Measurements from ENCODE around the gene VAV2. TPM values are rescaled to one million over a fixed set of nuclear protein-coding genes. Genes with fewer than 3 reads are reported as not detected.
A peak's percentile ranks its signal among the peaks of the same experiment; 100 is the strongest.

VAV2 gene
- polyA plus RNA-seq, 2 of the 4 experiments (the other 2 are of a cell fraction) = 9.8 to 21.4 TPM

DNA sequence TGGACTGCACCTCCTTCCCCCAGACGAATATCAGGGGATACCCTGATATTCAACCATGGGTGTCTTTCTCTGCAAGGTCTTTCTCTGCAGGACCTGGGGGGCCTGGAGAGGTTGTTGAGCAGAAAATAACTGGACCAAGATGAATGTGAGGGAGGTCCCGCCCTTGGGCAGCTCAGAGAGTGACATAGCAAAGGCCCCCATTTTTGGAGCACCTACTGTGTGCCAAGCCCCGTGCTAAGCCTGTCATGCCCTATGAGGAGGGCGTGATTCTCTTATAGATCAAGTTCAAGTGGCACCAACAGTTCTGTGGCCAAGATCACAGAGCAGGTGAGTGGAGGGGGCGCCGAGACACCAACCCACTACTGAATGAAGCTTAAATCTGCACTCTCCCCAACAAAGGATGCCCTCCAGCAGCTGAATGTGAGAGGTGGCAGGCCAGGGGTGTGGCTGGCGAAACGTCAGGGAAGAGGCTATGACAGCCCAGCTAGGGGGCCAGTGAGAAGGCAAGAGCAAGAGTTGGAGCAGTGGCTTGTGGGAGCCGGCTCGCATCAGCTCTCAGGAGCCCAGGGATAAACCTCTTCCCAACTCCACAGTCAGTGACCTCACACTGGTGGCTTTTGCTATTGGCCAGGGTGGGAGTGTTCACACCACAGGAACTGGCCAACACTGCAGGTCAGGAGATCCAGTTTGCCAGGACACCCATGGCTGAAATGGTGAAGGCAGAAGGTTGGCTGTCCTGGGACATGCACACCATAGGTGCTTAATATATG is 259.3 kb downstream of the VAV2 start:
- 20% methylated on average over 10 of the region's 10 CpGs for WGBS (ENCODE audit: missing lambda C conversion rate)

DNA sequence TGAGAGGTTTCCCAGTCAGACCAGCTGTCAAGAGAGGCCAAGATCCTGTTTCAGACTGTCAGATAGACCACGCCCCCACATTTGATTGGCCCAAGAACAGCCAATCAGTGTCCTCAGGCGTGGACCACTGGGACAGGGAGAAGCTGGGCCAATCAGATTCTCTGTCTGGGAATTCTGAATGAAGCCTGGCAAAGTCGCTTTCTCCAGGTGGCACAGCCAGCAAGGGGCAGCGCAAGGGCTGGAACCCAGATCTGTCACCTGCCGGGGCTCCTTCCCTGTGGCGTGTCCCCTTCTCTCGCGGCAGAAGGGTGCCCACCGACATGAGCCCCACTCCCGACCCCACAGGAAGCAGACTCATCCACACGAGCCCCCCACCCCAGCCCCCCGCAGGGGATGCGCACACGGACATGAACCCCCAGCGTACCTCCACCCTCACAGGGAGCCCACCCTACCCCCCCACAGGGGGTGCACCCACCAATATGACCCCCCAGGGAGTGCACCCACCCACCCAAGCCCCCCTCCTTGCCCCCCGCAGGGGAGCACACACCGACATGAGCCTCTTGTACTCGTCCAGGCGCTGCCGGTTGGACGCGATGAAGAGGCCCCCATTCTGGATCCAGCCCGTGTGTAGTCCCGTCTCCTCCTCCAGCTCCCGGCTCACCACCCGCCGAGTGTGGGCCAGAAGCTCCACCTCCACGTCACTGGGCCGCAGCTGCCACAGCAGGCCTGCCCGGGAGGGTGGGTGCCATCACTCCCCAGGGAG is 260.1 kb downstream of the VAV2 start:
- POLR2A ChIA-PET = interaction anchor here (0.6 kb wide), 1 partner anchor 585 kb away, joined by 9 read pairs; no protein-coding TSS in a partner anchor
- no peak overlapping the region for H3K27ac ChIP-seq
- DNase-seq (ENCODE audit: low read depth in 1 of 2, low spot score in 1 of 2) (peak; percentile 63 to 74), FAIRE-seq (no peak), ATAC-seq (peak; percentile 10 to 71; a peak in 3 of 6 replicates)
- WGBS (ENCODE audit: missing lambda C conversion rate) = 74% methylated on average over 19 of the region's 30 CpGs
- CTCF ChIA-PET = interaction anchor here (5.6 kb wide), 1 partner anchor 11 kb away, joined by 39 read pairs; no protein-coding TSS in a partner anchor
- H3K9me3 ChIP-seq = no peaks in the 10 kb centered on the region
- H3K4me1 ChIP-seq = no peaks in the 10 kb centered on the region
- H3K4me3 ChIP-seq = no peak overlapping the region
- no peak overlapping the region for H3K4me2 ChIP-seq
- TF ChIP-seq NR3C1 (IDR thresholded peaks at IDR 0.05) (no peak), SMC3 (IDR thresholded peaks at IDR 0.05) (no peak), HOXB5 (CRISPR knock-in tag; IDR thresholded peaks at IDR 0.05) (no peak), ESRRA (IDR thresholded peaks at IDR 0.05; ENCODE audit: borderline replicate concordance, low read length) (no peak), CEBPB (IDR thresholded peaks at IDR 0.05) (no peak), EP300 (IDR thresholded peaks at IDR 0.05) (no peak), GATA3 (IDR thresholded peaks at IDR 0.05; ENCODE audit: borderline replicate concordance) (no peak), HOXB13 (CRISPR knock-in tag; IDR thresholded peaks at IDR 0.05; ENCODE audit: low read depth) (no peak), ZNF302 (CRISPR knock-in tag; IDR thresholded peaks at IDR 0.05) (no peak), HOXA7 (CRISPR knock-in tag; IDR thresholded peaks at IDR 0.05) (no peak), EHMT2 (IDR thresholded peaks at IDR 0.05; ENCODE audit: low read depth) (no peak), MAFK (IDR thresholded peaks at IDR 0.05; ENCODE audit: partially characterized antibody) (no peak), JUN (IDR thresholded peaks at IDR 0.05) (no peak), EHF (CRISPR knock-in tag; IDR thresholded peaks at IDR 0.05) (no peak), NPAS2 (CRISPR knock-in tag; IDR thresholded peaks at IDR 0.05; ENCODE audit: borderline replicate concordance) (no peak), RFX5 (IDR thresholded peaks at IDR 0.05) (no peak)
- TF ChIP-seq, protein P1, sequence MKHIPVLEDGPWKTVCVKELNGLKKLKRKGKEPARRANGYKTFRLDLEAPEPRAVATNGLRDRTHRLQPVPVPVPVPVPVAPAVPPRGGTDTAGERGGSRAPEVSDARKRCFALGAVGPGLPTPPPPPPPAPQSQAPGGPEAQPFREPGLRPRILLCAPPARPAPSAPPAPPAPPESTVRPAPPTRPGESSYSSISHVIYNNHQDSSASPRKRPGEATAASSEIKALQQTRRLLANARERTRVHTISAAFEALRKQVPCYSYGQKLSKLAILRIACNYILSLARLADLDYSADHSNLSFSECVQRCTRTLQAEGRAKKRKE (CRISPR knock-in tag; IDR thresholded peaks at IDR 0.05; ENCODE audit: low read depth) = no peak
- TF ChIP-seq, protein P2, sequence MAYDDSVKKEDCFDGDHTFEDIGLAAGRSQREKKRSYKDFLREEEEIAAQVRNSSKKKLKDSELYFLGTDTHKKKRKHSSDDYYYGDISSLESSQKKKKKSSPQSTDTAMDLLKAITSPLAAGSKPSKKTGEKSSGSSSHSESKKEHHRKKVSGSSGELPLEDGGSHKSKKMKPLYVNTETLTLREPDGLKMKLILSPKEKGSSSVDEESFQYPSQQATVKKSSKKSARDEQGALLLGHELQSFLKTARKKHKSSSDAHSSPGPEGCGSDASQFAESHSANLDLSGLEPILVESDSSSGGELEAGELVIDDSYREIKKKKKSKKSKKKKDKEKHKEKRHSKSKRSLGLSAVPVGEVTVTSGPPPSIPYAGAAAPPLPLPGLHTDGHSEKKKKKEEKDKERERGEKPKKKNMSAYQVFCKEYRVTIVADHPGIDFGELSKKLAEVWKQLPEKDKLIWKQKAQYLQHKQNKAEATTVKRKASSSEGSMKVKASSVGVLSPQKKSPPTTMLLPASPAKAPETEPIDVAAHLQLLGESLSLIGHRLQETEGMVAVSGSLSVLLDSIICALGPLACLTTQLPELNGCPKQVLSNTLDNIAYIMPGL (CRISPR knock-in tag; IDR thresholded peaks at IDR 0.05; ENCODE audit: borderline replicate concordance) = no peak
- TF ChIP-seq, protein P3, sequence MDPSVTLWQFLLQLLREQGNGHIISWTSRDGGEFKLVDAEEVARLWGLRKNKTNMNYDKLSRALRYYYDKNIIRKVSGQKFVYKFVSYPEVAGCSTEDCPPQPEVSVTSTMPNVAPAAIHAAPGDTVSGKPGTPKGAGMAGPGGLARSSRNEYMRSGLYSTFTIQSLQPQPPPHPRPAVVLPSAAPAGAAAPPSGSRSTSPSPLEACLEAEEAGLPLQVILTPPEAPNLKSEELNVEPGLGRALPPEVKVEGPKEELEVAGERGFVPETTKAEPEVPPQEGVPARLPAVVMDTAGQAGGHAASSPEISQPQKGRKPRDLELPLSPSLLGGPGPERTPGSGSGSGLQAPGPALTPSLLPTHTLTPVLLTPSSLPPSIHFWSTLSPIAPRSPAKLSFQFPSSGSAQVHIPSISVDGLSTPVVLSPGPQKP (IDR thresholded peaks at IDR 0.05; ENCODE audit: low read depth, low read length) = no peak

More for the DNA sequence above, 259.3 kb downstream of the VAV2 start:
- Histone ChIP-seq H3K4me2 (no peak overlapping the region), H3K4me3 (no peak overlapping the region), H3K9me3 (no peaks in the 10 kb centered on the region), H3K4me1 (no peaks in the 10 kb centered on the region), H3K27ac (no peak overlapping the region)
- peak; percentile 41 to 56; a peak in 5 of 6 replicates for ATAC-seq
- DNase-seq (ENCODE audit: low read depth in 1 of 2, low spot score in 1 of 2) = peak in 1 of 2 experiments; percentile 38
- no peak for FAIRE-seq
- CTCF ChIA-PET = interaction anchor here (1.1 to 5.6 kb wide), 2 partner anchors 10 to 49 kb away, joined by 3 to 39 read pairs; no protein-coding TSS in a partner anchor
- POLR2A ChIA-PET = interaction anchor here (0.6 kb wide), 1 partner anchor 586 kb away, joined by 9 read pairs; no protein-coding TSS in a partner anchor
- TF ChIP-seq EHMT2 (IDR thresholded peaks at IDR 0.05; ENCODE audit: low read depth) = no peak
- no peak for TF ChIP-seq HOXA7 (CRISPR knock-in tag; IDR thresholded peaks at IDR 0.05)
- TF ChIP-seq RNF2 (IDR thresholded peaks at IDR 0.05; ENCODE audit: borderline replicate concordance, low read depth) = no peak
- TF ChIP-seq, protein P4, sequence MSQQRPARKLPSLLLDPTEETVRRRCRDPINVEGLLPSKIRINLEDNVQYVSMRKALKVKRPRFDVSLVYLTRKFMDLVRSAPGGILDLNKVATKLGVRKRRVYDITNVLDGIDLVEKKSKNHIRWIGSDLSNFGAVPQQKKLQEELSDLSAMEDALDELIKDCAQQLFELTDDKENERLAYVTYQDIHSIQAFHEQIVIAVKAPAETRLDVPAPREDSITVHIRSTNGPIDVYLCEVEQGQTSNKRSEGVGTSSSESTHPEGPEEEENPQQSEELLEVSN (IDR thresholded peaks at IDR 0.05; ENCODE audit: borderline replicate concordance, low read depth) = no peak
- no peak for TF ChIP-seq CBX8 (IDR thresholded peaks at IDR 0.05)
- TF ChIP-seq CBX2 (IDR thresholded peaks at IDR 0.05; ENCODE audit: borderline replicate concordance, low read depth) = no peak
- TF ChIP-seq, protein P5, sequence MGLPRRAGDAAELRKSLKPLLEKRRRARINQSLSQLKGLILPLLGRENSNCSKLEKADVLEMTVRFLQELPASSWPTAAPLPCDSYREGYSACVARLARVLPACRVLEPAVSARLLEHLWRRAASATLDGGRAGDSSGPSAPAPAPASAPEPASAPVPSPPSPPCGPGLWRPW (IDR thresholded peaks at IDR 0.05) = no peak
- TF ChIP-seq, protein P1 (CRISPR knock-in tag; IDR thresholded peaks at IDR 0.05; ENCODE audit: low read depth) = no peak
- TF ChIP-seq, protein P6, sequence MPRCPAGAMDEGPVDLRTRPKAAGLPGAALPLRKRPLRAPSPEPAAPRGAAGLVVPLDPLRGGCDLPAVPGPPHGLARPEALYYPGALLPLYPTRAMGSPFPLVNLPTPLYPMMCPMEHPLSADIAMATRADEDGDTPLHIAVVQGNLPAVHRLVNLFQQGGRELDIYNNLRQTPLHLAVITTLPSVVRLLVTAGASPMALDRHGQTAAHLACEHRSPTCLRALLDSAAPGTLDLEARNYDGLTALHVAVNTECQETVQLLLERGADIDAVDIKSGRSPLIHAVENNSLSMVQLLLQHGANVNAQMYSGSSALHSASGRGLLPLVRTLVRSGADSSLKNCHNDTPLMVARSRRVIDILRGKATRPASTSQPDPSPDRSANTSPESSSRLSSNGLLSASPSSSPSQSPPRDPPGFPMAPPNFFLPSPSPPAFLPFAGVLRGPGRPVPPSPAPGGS (IDR thresholded peaks at IDR 0.05) = no peak
- TF ChIP-seq BHLHE40 (IDR thresholded peaks at IDR 0.05; ENCODE audit: low read depth, low read length) = no peak
- no peak for TF ChIP-seq ZC3H11A (IDR thresholded peaks at IDR 0.05)
- no peak for TF ChIP-seq KDM1A (IDR thresholded peaks at IDR 0.05; ENCODE audit: low read depth)

Data from A549 (cell line).